Caco-2 (cell line): Measurements from ENCODE around the gene ZNF418. TPM values are rescaled to one million over a fixed set of nuclear protein-coding genes. Genes with fewer than 3 reads are reported as not detected.

ENCODE experiments used
- BruUV-seq: library from RNA; stranded (reverse); fragments of 400-500 nt; replicated peaks from 2 replicates; lab custom pipeline; 2021; lab: Mats Ljungman, UMichigan
- CTCF ChIA-PET: fragments of 300-600 bp; sonication (Branson Sonifier 250); formaldehyde crosslinking; loops from one replicate; lab custom pipeline; 2022; ENCODE audit warnings: antibody characterized with exemption; lab: Charles Lee
- POLR2A ChIA-PET: fragments of 300-600 bp; sonication (Branson Sonifier 250); formaldehyde crosslinking; loops from one replicate; lab custom pipeline; 2022; ENCODE audit warnings: antibody characterized with exemption; lab: Charles Lee
- DNase-seq, 2 experiments: peaks; one replicate each; pipeline versions ENCODE4 v3.0.0 to v3.0.0-alpha.2; 2020 to 2022
- H3K27me3 ChIP-seq: replicated peaks from 2 replicates; pipeline ENCODE4 v1.6.0; 2011; ENCODE audit warnings: low read length; ENCODE audit not compliant: control insufficient read depth, insufficient read depth
- H3K36me3 ChIP-seq: 2 replicates; pipeline ENCODE4 v1.5.1; 2011; ENCODE audit warnings: low read length; ENCODE audit not compliant: control insufficient read depth, insufficient read depth
- H3K4me1 ChIP-seq: fragments of 250-450 bp; sonication (Bioruptor Pico); 2 replicates; pipeline ENCODE4 v1.5.1; 2020; ENCODE audit warnings: mild to moderate bottlenecking
- H3K4me3 ChIP-seq: 2 replicates; pipeline ENCODE4 v1.5.1; 2011; ENCODE audit warnings: low read depth, mild to moderate bottlenecking, control low read depth, low read length
- H3K9me3 ChIP-seq: fragments of 250-450 bp; sonication (Bioruptor Pico); 2 replicates; pipeline ENCODE4 v1.5.1; 2020; ENCODE audit warnings: mild to moderate bottlenecking, moderate library complexity
- H3K27ac Mint-ChIP-seq: one replicate; pipeline ENCODE4 v1.8.0; 2022; ENCODE audit warnings: mixed read lengths; ENCODE audit not compliant: unreplicated experiment
- H3K27me3 Mint-ChIP-seq: one replicate; pipeline ENCODE4 v1.8.0; 2022; ENCODE audit warnings: mixed read lengths; ENCODE audit not compliant: insufficient read depth, unreplicated experiment
- H3K36me3 Mint-ChIP-seq: one replicate; pipeline ENCODE4 v1.8.0; 2022; ENCODE audit warnings: mild to moderate bottlenecking, mixed read lengths; ENCODE audit not compliant: insufficient read depth, unreplicated experiment
- H3K4me1 Mint-ChIP-seq: one replicate; pipeline ENCODE4 v1.8.0; 2022; ENCODE audit warnings: low read depth, mixed read lengths; ENCODE audit not compliant: unreplicated experiment
- H3K4me3 Mint-ChIP-seq: one replicate; pipeline ENCODE4 v1.8.0; 2022; ENCODE audit warnings: mild to moderate bottlenecking, moderate library complexity, mixed read lengths; ENCODE audit not compliant: unreplicated experiment
- H3K9me3 Mint-ChIP-seq: one replicate; pipeline ENCODE4 v1.8.0; 2022; ENCODE audit warnings: mixed read lengths; ENCODE audit not compliant: unreplicated experiment
- intact Hi-C: fragments of 100-400 bp; cut with micrococcal nuclease; formaldehyde crosslinking; loops from one replicate; pipeline ENCODE4 v1.10.0; 2022; ENCODE audit not compliant: unreplicated experiment
- total RNA-seq: library from RNA; stranded (reverse); gene quantifications from 2 replicates; pipeline ENCODE4 v1.2.3, GENCODE V29; 2022
- TF ChIP-seq, protein P1 (sequence below), 2 experiments: fragments of 200-600 bp in 1 of 2; IDR thresholded peaks; 1 replicate in 1 of 2; 2 replicates in 1 of 2; pipeline versions ENCODE4 v1.5.1 to v1.8.0; 2011 to 2022; ENCODE audit warnings: antibody characterized with exemption in 1 of 2, control low read depth in 1 of 2, inconsistent platforms in 1 of 2, low read depth in 1 of 2, low read length in 1 of 2, mild to moderate bottlenecking in 1 of 2, moderate library complexity in 1 of 2; ENCODE audit not compliant: insufficient read depth in 1 of 2, severe bottlenecking in 1 of 2, unreplicated experiment in 1 of 2

Gene ZNF418
- total RNA-seq, 1 experiment from 2014 or later, result 0.50 TPM

DNA sequence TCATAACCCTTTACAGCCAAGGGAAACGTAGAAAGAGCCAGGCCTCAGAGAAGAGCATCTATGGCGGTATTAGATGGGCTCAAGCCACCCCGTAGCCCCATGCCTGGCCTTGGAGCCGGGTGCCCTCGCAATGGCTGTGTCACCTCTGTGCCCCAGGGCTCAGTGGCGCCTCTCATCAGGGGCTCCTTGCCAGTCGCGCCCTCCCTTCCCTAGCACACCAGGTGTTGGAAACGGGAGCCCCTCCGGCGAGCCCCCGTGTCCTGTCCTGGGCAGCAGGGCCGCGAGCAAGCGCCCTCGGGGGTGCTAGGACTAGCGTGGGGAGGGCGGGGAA, 11.9 kb upstream of the ZNF418 start:
- no TSS peak for BruUV-seq
- intact Hi-C loops, result no loop called here
- Mint-ChIP-seq H3K27ac (no peak overlapping the region), H3K4me3 (peak overlapping the region; percentile 68), H3K4me1 (no peaks in the 10 kb centered on the region), H3K9me3 (peaks cover 45% of the 10 kb centered on the region), H3K36me3 (peaks cover 4% of the 10 kb centered on the region), H3K27me3 (no peaks in the 10 kb centered on the region)
- H3K4me1 ChIP-seq, result no peaks in the 10 kb centered on the region
- H3K4me3 ChIP-seq, result peak overlapping the region; percentile 44
- ChIA-PET CTCF (no interaction called here), POLR2A (no interaction called here)
- no peak for DNase-seq
- no peaks in the 10 kb centered on the region for H3K27me3 ChIP-seq
- H3K9me3 ChIP-seq, result peaks cover 36% of the 10 kb centered on the region
- H3K36me3 ChIP-seq, result no peaks in the 10 kb centered on the region
- TF ChIP-seq, protein P1, sequence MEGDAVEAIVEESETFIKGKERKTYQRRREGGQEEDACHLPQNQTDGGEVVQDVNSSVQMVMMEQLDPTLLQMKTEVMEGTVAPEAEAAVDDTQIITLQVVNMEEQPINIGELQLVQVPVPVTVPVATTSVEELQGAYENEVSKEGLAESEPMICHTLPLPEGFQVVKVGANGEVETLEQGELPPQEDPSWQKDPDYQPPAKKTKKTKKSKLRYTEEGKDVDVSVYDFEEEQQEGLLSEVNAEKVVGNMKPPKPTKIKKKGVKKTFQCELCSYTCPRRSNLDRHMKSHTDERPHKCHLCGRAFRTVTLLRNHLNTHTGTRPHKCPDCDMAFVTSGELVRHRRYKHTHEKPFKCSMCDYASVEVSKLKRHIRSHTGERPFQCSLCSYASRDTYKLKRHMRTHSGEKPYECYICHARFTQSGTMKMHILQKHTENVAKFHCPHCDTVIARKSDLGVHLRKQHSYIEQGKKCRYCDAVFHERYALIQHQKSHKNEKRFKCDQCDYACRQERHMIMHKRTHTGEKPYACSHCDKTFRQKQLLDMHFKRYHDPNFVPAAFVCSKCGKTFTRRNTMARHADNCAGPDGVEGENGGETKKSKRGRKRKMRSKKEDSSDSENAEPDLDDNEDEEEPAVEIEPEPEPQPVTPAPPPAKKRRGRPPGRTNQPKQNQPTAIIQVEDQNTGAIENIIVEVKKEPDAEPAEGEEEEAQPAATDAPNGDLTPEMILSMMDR (IDR thresholded peaks at IDR 0.05; ENCODE audit: insufficient read depth in 1 of 2, low read depth in 1 of 2, low read length in 1 of 2, severe bottlenecking in 1 of 2, unreplicated experiment in 1 of 2), result no peak

DNA sequence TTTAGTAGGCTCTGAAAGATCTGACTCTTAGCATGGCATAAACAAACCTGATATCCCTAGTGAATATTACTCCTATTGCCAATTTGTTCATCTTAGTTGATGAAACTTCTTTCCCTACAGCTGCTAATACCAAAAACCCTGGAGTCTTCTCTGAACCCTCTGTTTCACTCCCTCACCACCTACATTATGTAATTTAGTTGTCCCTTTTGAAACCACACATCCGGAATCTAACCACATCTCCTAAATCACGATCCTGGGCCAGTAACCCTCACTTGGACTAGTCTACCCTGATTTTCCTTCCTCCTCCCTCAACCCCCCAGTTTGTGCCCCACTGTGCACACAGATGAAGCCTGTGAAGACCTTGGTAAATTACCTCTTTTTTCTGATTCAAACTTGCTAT, 11.1 kb upstream of the ZNF418 start:
- ChIA-PET POLR2A (no interaction called here), CTCF (no interaction called here)
- TF ChIP-seq, protein P1 (IDR thresholded peaks at IDR 0.05; ENCODE audit: insufficient read depth in 1 of 2, low read depth in 1 of 2, low read length in 1 of 2, severe bottlenecking in 1 of 2, unreplicated experiment in 1 of 2), result no peak

DNA sequence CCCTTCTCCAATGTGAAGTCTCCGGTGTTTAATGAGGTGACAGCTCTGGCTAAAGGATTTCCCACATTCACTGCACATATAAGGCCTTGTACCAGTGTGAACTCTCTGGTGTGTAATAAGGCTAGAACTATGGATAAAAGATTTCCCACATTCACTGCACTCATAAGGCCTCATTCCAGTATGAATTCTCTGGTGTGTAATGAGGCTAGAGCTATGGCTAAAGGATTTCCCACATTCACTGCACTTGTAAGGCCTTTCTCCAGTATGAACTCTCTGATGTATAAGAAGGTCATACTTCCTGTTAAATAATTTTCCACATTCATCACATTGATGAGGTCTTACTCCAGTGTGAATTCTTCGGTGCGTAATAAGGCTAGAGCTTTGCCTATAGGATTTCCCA, 6.4 kb upstream of the ZNF418 start:
- Mint-ChIP-seq H3K4me3 (no peak overlapping the region), H3K36me3 (peaks cover 2% of the 10 kb centered on the region), H3K27ac (no peak overlapping the region), H3K9me3 (peaks cover 57% of the 10 kb centered on the region), H3K27me3 (no peaks in the 10 kb centered on the region), H3K4me1 (no peaks in the 10 kb centered on the region)
- no TSS peak for BruUV-seq
- Histone ChIP-seq H3K9me3 (peaks cover 17% of the 10 kb centered on the region), H3K36me3 (no peaks in the 10 kb centered on the region), H3K4me1 (no peaks in the 10 kb centered on the region), H3K27me3 (no peaks in the 10 kb centered on the region), H3K4me3 (no peak overlapping the region)
- ChIA-PET CTCF (no interaction called here), POLR2A (no interaction called here)
- no peak for DNase-seq
- TF ChIP-seq, protein P1 (IDR thresholded peaks at IDR 0.05; ENCODE audit: insufficient read depth in 1 of 2, low read depth in 1 of 2, low read length in 1 of 2, severe bottlenecking in 1 of 2, unreplicated experiment in 1 of 2), result no peak
- intact Hi-C loops, result no loop called here

More for the DNA sequence above, 11.1 kb upstream of the ZNF418 start:
- DNase-seq, result no peak
- Mint-ChIP-seq H3K9me3 (peaks cover 48% of the 10 kb centered on the region), H3K4me3 (peak overlapping the region; percentile 68), H3K36me3 (peaks cover 4% of the 10 kb centered on the region), H3K27ac (no peak overlapping the region), H3K27me3 (no peaks in the 10 kb centered on the region), H3K4me1 (no peaks in the 10 kb centered on the region)
- H3K36me3 ChIP-seq, result no peaks in the 10 kb centered on the region
- no peak overlapping the region for H3K4me3 ChIP-seq
- no TSS peak for BruUV-seq
- no peaks in the 10 kb centered on the region for H3K4me1 ChIP-seq
- peaks cover 36% of the 10 kb centered on the region for H3K9me3 ChIP-seq
- intact Hi-C loops, result no loop called here
- H3K27me3 ChIP-seq, result no peaks in the 10 kb centered on the region
